C4-2B (cell line): ENCODE results near the gene ARHGAP22.

Experiments
- H3K27ac ChIP-seq: fragments of 450-650 bp; 2 replicates; pipeline ENCODE4 v1.5.1; 2017
- ZFX ChIP-seq: fragments of 450-650 bp; IDR thresholded peaks from 2 replicates; pipeline ENCODE4 v1.6.1; 2017
- TF ChIP-seq, protein P1 (sequence below): fragments of 450-650 bp; conservative IDR thresholded peaks from 2 replicates; pipeline ENCODE4 v1.5.1; 2017; ENCODE audit warnings: mild to moderate bottlenecking

ARHGAP22 gene

GRCh38 chr10:48501787-48502771 lies 102.8 kb downstream of the ARHGAP22 start:
- no peak overlapping the region for H3K27ac ChIP-seq
- TF ChIP-seq, protein P1, sequence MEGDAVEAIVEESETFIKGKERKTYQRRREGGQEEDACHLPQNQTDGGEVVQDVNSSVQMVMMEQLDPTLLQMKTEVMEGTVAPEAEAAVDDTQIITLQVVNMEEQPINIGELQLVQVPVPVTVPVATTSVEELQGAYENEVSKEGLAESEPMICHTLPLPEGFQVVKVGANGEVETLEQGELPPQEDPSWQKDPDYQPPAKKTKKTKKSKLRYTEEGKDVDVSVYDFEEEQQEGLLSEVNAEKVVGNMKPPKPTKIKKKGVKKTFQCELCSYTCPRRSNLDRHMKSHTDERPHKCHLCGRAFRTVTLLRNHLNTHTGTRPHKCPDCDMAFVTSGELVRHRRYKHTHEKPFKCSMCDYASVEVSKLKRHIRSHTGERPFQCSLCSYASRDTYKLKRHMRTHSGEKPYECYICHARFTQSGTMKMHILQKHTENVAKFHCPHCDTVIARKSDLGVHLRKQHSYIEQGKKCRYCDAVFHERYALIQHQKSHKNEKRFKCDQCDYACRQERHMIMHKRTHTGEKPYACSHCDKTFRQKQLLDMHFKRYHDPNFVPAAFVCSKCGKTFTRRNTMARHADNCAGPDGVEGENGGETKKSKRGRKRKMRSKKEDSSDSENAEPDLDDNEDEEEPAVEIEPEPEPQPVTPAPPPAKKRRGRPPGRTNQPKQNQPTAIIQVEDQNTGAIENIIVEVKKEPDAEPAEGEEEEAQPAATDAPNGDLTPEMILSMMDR = no peak
- no peak for TF ChIP-seq ZFX

DNA sequence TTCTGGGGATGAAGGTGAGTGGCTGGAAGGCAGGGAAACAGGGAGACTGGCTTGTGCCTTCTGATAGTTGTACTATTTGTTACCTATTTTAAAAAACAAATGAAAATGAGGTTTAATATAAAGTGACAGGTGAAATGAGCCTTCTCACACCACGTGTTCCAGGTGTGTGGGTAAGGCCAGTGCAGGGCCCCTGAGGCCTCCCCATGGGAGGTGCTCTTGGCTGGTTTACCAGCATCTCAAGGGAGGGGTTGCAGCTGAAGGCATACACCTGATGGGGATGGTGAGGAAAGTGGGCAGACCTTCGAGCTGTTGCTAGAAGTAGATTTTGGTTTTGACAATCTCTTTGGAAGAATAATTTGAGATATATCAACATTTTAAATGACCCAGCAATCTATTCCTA lies 103.6 kb downstream of the ARHGAP22 start:
- TF ChIP-seq, protein P1 = no peak
- no peak for TF ChIP-seq ZFX
- H3K27ac ChIP-seq = no peak overlapping the region

- H3K27ac ChIP-seq = no peak overlapping the region
- TF ChIP-seq, protein P1 = no peak
- TF ChIP-seq ZFX = no peak
These were observed 104.1 kb downstream of the ARHGAP22 start for GRCh38 chr10:48500771-48501170.

DNA sequence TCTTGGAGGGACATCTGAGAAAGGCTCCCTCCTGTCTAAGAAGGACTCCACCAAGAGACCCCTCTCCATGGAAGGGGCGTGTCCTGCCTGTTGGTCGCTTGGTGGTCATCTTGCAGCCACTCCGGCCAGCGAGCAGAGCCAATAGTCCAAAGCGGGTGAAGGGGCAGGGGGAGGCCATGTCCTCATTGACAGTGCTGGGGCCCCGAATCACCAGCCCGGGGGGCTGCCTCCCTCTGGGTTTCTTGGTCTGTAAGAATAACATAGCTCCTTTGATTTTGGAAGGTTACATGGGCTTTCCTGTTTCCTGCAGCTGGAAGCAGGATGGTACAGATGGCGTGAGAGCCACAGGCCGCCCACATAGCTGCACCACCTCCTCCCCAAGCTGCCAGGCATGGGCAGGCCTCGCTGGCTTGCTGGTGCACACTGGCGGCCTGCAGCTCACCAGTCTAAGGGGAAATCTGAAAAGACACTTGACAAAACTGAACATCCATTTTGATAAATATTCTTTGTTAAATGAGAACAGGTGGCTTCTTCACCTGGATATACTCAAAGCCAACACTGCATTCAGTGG lies 105.8 kb downstream of the ARHGAP22 start:
- TF ChIP-seq, protein P1 = no peak
- no peak for TF ChIP-seq ZFX
- no peak overlapping the region for H3K27ac ChIP-seq

DNA sequence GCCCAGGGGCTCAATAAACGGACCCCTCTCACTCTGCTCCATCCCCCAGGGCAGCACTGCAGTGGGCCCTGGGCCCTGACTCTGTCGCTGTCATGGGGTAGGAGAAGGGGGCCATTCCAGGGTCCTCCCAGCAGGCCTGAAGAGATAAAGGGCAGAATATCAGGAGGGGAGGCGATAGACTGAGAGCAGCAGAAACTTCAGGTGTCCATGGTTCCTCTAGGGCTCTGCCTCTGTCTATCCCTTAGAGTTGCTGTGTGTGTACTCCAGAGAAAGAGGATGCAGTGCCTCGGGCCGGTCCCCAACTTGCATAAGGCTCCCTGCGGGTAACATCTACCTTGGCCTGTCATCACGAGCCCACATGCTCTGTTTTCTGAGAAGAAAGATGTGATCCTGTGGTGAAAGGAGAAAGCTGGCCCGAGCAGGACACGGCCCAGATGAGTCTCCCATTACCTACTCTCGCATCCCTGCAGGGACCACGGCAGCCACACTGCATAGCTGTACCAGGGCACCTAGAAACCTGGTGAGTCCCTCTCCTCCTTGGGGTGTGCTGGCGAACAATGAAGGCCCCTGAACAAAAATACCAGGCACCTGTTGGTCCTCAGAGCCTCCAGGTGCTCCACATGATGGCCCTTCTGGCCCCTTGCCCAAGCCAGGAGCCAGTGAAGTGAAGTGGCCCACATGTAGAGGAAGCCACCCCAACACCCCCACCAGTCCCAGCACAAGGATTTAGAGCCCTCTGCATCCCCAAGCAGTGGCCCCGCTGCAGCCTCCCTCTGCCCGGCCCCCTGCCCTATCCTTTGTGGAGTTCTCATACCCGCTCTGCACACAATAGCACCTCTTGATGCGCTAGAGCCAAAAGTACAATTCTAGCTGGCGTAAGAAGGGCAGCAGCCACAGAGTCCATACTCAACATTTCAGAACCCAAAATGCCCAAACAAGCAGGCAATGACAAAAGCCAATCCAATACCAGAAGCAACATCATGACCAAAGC lies 106.8 kb downstream of the ARHGAP22 start:
- no peak overlapping the region for H3K27ac ChIP-seq
- no peak for TF ChIP-seq ZFX
- TF ChIP-seq, protein P1 = no peak

DNA sequence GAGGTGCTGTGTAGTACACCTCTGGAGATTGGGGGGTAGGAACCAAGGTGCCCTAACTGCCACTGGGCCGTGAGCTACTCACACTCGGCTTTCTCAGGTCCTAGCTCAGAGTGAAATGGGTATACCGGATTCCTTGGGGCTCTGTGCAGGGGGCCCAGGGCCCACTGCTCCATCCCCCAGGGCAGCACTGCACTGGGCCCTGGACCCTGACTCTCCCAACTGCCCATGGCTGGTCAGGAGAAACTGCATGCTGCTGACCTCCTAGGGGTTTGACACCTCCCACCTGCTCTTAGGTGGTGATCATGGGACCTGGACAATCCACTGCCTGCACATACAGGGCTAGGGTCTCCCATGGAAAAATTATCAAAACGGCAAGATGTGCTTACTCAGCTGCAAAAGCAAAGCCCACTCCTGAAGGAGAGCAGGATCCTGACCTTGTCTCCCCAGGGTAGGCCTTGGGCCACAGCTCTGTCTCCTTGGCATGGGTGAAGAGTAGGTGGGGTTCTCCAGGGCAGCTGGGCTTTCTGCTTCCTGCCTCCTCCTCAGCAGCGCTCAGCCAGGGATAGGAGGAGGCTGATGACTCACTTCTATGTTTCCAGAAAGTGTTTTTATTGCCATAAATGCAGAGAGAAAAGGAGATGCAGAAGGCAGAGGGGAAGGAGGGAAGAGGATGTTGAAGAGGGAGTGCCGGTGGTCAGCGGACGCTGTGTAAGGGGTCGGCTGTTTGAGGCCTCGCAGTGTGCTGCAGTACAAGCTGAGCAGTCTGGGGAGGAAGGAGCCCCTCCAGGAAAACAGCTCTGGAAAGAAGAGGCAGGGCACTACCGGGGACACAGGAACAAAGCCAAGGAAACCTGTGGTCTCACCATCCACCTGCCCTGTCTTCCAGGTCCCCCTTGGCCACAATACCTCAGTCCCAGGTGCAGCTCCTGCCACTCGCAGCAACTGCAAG lies 107.8 kb downstream of the ARHGAP22 start:
- H3K27ac ChIP-seq = no peak overlapping the region
- TF ChIP-seq, protein P1 = no peak
- no peak for TF ChIP-seq ZFX
